ENCODE data around the gene ACIN1.

- TF ChIP-seq CTCF (IDR thresholded peaks at IDR 0.05) (no peak), POLR2A (IDR thresholded peaks at IDR 0.05) (no peak)
Measured at GRCh38 chr14:23113431-23114119, 18.6 kb upstream of the ACIN1 start.

All from testis (tissue), 2 donors.